ENCODE results near the gene GINS2. TPM values are rescaled to one million over a fixed set of nuclear protein-coding genes. Genes with fewer than 3 reads are reported as not detected.

The GINS2 gene
- total RNA-seq, 1 experiment from 2014 or later = 38.0 TPM

DNA sequence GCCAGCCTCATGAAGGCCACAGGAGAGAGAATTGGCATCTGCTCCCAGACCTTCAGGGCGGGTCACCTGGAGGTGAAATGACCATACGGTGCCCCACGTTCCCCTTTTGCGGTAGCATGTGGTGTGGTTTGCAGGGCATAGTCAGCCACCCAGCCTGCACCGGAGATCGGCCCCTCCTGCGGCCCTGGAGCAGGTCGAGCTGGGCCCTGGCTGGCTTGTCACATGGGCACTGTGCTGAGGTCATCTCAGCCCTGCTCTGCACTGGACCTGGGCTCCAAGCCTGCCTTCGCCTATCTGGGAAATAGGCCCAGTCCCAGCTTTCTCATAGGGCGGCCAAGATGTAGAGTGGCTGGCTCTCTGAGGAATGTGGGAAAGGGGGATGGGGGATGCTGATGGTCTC is 59.4 kb downstream of the GINS2 start (continued):
- TF ChIP-seq, protein P1, sequence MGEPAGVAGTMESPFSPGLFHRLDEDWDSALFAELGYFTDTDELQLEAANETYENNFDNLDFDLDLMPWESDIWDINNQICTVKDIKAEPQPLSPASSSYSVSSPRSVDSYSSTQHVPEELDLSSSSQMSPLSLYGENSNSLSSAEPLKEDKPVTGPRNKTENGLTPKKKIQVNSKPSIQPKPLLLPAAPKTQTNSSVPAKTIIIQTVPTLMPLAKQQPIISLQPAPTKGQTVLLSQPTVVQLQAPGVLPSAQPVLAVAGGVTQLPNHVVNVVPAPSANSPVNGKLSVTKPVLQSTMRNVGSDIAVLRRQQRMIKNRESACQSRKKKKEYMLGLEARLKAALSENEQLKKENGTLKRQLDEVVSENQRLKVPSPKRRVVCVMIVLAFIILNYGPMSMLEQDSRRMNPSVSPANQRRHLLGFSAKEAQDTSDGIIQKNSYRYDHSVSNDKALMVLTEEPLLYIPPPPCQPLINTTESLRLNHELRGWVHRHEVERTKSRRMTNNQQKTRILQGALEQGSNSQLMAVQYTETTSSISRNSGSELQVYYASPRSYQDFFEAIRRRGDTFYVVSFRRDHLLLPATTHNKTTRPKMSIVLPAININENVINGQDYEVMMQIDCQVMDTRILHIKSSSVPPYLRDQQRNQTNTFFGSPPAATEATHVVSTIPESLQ (CRISPR knock-in tag; IDR thresholded peaks at IDR 0.05) = no peak
- TF ChIP-seq, protein P2, sequence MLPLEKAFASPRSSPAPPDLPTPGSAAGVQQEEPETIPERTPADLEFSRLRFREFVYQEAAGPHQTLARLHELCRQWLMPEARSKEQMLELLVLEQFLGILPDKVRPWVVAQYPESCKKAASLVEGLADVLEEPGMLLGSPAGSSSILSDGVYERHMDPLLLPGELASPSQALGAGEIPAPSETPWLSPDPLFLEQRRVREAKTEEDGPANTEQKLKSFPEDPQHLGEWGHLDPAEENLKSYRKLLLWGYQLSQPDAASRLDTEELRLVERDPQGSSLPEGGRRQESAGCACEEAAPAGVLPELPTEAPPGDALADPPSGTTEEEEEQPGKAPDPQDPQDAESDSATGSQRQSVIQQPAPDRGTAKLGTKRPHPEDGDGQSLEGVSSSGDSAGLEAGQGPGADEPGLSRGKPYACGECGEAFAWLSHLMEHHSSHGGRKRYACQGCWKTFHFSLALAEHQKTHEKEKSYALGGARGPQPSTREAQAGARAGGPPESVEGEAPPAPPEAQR (CRISPR knock-in tag; IDR thresholded peaks at IDR 0.05) = no peak
- TF ChIP-seq TEAD4 (CRISPR knock-in tag; IDR thresholded peaks at IDR 0.05) = no peak

DNA sequence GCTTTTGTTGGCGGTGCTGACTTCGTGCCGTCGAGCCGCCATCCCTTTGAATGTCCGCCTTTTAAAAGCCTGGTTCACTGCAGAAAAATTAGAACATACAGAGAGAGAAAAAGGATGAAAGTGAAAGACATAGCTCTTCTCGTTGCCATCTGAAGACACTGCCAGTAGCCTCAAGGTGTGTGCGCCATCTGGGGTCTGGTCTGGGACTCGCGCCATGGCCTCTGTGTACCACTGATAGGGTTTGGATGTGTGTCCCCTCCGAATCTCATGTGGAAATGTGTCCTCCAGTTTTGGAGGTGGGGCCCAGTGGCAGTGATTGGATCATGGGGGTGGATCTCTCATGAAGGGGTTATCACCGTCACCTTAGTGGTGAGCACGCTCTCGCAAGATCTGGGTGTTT is 60.1 kb downstream of the GINS2 start:
- TF ChIP-seq, protein P2 (CRISPR knock-in tag; IDR thresholded peaks at IDR 0.05) = no peak
- TF ChIP-seq TEAD4 (CRISPR knock-in tag; IDR thresholded peaks at IDR 0.05) = no peak
- TF ChIP-seq PRRX2 (CRISPR knock-in tag; IDR thresholded peaks at IDR 0.05) = no peak
- TF ChIP-seq JUN (CRISPR knock-in tag; IDR thresholded peaks at IDR 0.05) = no peak
- TF ChIP-seq NFATC4 (CRISPR knock-in tag; IDR thresholded peaks at IDR 0.05) = no peak
- TF ChIP-seq, protein P3, sequence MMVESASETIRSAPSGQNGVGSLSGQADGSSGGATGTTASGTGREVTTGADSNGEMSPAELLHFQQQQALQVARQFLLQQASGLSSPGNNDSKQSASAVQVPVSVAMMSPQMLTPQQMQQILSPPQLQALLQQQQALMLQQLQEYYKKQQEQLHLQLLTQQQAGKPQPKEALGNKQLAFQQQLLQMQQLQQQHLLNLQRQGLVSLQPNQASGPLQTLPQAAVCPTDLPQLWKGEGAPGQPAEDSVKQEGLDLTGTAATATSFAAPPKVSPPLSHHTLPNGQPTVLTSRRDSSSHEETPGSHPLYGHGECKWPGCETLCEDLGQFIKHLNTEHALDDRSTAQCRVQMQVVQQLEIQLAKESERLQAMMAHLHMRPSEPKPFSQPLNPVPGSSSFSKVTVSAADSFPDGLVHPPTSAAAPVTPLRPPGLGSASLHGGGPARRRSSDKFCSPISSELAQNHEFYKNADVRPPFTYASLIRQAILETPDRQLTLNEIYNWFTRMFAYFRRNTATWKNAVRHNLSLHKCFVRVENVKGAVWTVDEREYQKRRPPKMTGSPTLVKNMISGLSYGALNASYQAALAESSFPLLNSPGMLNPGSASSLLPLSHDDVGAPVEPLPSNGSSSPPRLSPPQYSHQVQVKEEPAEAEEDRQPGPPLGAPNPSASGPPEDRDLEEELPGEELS (CRISPR knock-in tag; IDR thresholded peaks at IDR 0.05) = no peak
- TF ChIP-seq TEAD1 (CRISPR knock-in tag; IDR thresholded peaks at IDR 0.05) = no peak
- ChIA-PET POLR2A (interaction anchor here (1.0 kb wide), 1 partner anchor 12 kb away, joined by 3 read pairs; no protein-coding TSS in a partner anchor), CTCF (interaction anchor here (0.6 to 6.9 kb wide), 21 partner anchors 9 to 234 kb away, joined by 3 to 115 read pairs (median 3); no protein-coding TSS in a partner anchor)
- Mint-ChIP-seq H3K4me1 (peaks cover 33% of the 10 kb centered on the region), H3K27ac (peak overlapping the region; percentile 68; the same call in 1 of the 2 replicates), H3K36me3 (peaks cover 20% of the 10 kb centered on the region), H3K9me3 (peaks cover 20% of the 10 kb centered on the region), H3K4me3 (no peak overlapping the region), H3K27me3 (ENCODE audit: low read depth) (no peaks in the 10 kb centered on the region)
- DNase-seq (ENCODE audit: low spot score) = no peak
- ATAC-seq = no peak

DNA sequence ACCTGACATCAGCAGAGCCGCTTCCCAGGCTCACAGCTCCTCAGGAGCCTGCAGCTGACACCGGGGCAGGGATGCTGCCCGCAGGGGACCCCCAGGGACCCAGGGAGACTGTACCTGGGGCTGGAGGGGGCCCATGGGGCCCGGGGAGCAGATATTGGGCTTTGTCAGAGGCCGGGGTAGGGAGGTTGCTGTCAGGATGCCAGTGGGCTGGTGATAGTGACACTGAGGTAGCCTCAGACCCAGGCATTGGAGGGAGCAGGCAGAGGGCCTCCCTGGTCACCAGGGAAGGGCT is 60.5 kb downstream of the GINS2 start:
- H3K36me3 Mint-ChIP-seq = peaks cover 20% of the 10 kb centered on the region
- peaks cover 20% of the 10 kb centered on the region for H3K9me3 Mint-ChIP-seq
- no peaks in the 10 kb centered on the region for H3K27me3 Mint-ChIP-seq (ENCODE audit: low read depth)
- CTCF ChIA-PET = interaction anchor here (0.6 to 6.9 kb wide), 21 partner anchors 10 to 234 kb away, joined by 3 to 115 read pairs (median 3); no protein-coding TSS in a partner anchor
- TF ChIP-seq, protein P4, sequence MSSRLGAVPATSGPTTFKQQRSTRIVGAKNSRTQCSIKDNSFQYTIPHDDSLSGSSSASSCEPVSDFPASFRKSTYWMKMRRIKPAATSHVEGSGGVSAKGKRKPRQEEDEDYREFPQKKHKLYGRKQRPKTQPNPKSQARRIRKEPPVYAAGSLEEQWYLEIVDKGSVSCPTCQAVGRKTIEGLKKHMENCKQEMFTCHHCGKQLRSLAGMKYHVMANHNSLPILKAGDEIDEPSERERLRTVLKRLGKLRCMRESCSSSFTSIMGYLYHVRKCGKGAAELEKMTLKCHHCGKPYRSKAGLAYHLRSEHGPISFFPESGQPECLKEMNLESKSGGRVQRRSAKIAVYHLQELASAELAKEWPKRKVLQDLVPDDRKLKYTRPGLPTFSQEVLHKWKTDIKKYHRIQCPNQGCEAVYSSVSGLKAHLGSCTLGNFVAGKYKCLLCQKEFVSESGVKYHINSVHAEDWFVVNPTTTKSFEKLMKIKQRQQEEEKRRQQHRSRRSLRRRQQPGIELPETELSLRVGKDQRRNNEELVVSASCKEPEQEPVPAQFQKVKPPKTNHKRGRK (CRISPR knock-in tag; IDR thresholded peaks at IDR 0.05; ENCODE audit: borderline replicate concordance) = no peak
- TF ChIP-seq NR1H2 (CRISPR knock-in tag; IDR thresholded peaks at IDR 0.05) (no peak), GRHL2 (CRISPR knock-in tag; IDR thresholded peaks at IDR 0.05; ENCODE audit: insufficient replicate concordance, severe bottlenecking) (no peak), IRF2 (CRISPR knock-in tag; IDR thresholded peaks at IDR 0.05; ENCODE audit: borderline replicate concordance, low read depth) (no peak)
- H3K27ac Mint-ChIP-seq = peak overlapping the region; percentile 68; the same call in 1 of the 2 replicates
- DNase-seq (ENCODE audit: low spot score) = no peak
- H3K4me1 Mint-ChIP-seq = peaks cover 36% of the 10 kb centered on the region
- no peak overlapping the region for H3K4me3 Mint-ChIP-seq
- POLR2A ChIA-PET = interaction anchor here (1.0 kb wide), 1 partner anchor 12 kb away, joined by 3 read pairs; no protein-coding TSS in a partner anchor
- no peak for ATAC-seq
